Upper lobe of left lung (tissue), 4 donors: ENCODE results near the gene FCHO1.

Experiments
- CTCF ChIP-seq, 6 experiments: fragments of 450-650 bp in 4 of 6; fragments of 200-600 bp in 2 of 6; sonication (generic) in 2 of 6; IDR thresholded peaks; one replicate each; pipeline ENCODE4 v1.5.1; 2016 to 2019; ENCODE audit warnings: antibody characterized with exemption in 6 of 6
- POLR2A ChIP-seq, 4 donors: fragments of 450-650 bp; IDR thresholded peaks; one replicate each; pipeline ENCODE4 v1.5.1; 2016 to 2017; ENCODE audit warnings: antibody characterized with exemption in 4 of 4, mild to moderate bottlenecking in 2 of 4
- POLR2AphosphoS5 ChIP-seq, 2 donors: sonication (generic); formaldehyde crosslinking; IDR thresholded peaks; one replicate each; pipeline ENCODE4 v1.5.1; 2017; ENCODE audit warnings: antibody characterized with exemption in 2 of 2

GRCh38 chr19:17734146-17734545, 17.1 kb upstream of the FCHO1 start:
- no peak for TF ChIP-seq POLR2A (IDR thresholded peaks at IDR 0.05)
- no peak for TF ChIP-seq CTCF (IDR thresholded peaks at IDR 0.05)
- TF ChIP-seq POLR2AphosphoS5 (IDR thresholded peaks at IDR 0.05) = no peak
